ENCODE measurements around the gene LRRC8A.

The LRRC8A gene

DNA sequence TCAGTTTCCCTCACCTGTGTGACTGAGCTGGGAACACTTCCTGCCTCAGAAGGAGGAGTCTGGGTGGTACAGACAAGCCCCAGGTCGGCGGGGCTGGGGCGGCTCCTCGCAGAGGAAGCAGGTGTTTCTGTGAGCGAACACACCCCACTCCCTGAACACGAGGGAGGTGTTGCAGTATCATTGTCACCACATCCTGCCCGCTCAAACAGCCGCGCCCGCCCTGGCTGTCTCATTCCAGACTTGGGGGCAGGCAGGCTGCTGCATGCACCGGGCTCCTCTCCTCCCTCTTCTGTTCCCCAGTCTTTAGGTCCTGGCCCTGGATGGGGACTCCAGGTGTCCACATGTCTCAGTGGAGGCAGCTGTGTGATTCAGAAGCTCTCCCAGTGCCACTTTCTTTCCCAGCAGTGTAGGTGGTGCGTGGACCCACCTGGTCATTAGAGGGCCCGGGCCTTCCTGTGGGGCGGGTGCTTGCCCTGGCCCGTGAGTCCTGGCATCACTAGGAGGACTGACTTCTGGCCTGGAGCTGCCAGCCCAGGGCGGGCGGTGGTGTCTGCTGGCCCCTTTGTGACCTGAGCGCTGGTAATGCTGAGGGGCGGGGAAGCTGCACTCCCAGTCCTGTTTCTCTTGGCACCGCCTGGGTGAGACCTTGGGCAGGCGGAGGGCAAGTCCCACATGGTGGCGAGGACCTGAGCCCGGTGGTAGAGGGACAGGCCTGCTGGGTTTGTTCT lies 20.6 kb downstream of the LRRC8A start:
- DNase-seq = peak; percentile 46

DNA sequence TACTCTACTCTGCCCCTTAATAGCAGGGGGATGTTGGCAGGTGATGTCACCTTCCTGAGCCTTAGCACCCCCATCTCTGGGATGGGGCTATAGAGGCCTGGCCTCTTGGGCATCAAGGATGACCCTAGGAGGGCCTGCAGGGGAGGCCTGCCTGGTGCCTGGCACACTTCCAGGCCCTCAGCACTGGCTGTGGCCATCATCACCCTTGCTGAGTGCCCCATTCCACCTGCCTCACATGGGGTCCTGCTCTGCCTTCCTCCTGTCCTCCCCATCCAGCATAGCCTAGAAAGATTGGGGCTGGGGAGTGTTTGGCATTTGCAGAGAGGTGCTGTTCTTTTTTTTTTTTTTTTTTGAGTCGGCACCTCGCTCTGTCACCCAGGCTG lies 21.1 kb downstream of the LRRC8A start:
- no peak for DNase-seq

DNA sequence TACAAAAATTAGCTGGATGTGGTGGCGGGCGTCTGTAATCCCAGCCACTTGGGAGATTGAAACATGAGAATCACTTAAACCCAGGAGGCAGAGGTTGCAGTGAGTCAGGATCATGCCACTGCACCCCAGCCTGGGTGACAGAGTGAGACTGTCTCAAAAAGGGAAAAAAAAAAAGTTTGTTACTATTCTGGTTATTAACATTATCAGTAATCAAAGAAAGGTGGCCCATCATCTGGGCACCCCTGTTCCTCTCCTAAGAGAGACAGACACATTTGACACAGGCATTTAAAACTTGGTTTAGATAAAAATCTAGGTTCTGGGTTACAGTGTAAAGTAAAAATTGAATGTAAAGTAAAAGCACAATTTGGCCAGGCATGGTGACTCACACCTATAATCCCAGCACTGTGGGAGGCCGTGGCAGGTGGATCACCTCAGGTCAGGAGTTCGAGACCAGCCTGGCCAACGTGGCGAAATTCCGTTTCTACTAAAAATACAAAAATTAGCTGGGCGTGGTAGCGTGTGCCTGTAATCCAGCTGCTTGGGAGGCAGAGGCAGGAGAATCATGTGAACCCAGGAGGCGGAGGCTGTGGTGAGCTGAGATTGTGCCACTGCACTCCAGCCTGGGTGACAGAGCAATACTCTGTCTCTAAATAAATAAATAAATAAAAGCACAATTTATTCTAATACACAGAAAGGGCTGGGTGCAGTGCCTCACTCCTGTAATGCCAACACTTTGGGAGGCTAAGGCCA lies 22.1 kb downstream of the LRRC8A start:
- no peak for DNase-seq

DNA sequence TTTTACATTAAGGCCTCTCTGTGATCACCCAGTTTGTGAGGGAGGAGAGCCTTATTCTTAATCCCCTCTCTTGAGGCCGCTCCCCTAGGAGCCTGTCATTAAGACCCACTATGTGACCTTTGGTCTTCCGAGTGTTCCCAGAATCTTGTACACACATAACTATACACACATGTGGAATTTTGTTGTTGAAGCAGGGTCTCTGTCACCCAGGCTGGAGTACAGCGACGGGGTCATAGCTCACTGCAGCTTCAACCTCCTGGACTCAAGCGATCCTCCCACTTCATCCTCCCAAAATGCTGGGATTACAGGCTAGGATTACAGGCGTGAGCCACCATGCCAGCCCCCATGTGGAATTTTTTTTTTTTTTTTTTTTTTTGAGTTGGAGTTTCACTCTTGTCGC lies 24.0 kb downstream of the LRRC8A start:
- no peak for DNase-seq

DNA sequence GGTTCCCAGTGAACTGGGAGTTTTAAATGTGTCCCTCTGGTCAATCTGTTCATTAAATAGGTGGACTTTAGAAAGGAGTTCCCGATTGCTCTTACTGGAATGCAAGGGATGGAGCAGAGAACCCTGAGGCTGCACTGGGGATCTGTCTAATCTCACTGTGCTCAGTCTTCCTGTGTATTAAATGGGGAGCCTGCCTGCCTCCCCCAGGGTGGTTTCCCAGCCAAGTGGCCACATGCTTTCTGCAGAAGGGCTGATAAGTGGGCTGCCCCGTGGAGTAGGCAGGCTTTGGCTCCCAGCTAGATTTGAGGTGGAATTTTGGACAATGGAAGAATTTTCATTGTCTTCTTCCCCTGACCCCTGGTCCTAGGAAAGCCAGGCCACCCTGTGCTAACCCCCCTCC lies 24.8 kb downstream of the LRRC8A start:
- no peak for DNase-seq

DNA sequence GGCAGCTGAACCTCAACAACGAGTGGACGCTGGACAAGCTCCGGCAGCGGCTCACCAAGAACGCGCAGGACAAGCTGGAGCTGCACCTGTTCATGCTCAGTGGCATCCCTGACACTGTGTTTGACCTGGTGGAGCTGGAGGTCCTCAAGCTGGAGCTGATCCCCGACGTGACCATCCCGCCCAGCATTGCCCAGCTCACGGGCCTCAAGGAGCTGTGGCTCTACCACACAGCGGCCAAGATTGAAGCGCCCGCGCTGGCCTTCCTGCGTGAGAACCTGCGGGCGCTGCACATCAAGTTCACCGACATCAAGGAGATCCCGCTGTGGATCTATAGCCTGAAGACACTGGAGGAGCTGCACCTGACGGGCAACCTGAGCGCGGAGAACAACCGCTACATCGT lies 26.4 kb downstream of the LRRC8A start:
- no peak for DNase-seq

DNA sequence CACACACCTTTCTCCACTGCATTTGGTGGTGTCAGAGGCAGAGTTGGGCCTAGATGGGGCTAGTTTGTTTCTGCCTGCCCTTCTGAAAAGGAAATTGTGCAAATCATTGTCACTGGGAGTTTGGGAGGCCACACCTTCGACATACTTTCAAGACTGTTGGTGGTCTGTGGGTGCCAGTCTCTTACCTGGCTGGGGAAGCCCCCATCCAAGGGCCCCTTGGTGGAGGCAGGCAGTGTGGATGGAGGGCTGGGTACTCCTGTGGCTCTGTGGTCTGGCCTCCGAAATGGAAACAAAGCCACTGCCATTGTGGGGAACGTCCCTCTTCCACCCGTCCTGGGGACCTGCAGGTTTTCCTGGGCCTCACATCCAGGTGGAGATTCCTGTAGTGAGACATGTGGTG lies 27.9 kb downstream of the LRRC8A start:
- DNase-seq = no peak

DNA sequence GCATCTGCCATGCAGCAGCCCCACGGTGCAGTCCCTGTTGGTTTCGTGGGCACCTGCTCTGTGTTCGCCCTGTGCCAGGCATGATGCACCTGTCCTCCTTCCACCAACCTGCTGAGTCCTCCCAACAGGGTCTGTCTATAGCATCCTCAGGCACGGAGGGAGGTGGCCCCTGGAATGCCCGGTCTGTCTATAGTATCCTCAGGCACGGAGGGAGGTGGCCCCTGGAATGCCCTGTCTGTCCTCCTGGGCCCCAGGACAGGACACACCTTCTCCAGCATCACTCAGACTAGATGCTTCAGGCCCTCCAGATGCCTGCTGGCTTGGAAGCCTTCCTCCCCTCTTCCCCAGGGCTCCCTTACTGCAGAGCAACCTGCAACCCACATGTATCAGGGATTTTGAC lies 29.0 kb downstream of the LRRC8A start:
- DNase-seq = no peak

DNA sequence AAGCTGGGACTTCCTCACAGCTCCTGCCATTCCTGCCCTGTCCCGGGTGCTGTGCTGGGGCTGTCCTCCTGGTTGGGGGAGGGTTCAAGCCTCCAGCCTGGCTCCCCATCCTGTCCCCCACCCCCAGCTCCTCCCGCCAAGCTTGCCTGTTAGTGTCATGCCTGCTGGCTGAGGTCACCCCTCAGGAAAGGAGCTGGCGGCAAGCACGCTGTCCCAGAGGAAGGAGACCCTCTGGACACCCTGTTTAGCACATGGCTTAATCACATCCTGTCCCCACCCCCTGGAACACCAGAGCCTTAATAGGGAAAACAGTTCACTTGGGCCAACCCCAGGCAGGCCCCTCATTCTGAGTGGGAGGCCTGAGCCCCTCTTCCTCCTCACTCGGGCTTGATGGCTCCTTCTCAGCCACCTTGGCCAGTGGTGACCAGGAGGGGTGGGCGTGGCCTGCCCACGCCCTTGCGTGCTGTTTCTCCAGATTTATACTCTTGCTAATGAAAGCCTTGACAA lies 29.6 kb downstream of the LRRC8A start:
- no peak for DNase-seq

DNA sequence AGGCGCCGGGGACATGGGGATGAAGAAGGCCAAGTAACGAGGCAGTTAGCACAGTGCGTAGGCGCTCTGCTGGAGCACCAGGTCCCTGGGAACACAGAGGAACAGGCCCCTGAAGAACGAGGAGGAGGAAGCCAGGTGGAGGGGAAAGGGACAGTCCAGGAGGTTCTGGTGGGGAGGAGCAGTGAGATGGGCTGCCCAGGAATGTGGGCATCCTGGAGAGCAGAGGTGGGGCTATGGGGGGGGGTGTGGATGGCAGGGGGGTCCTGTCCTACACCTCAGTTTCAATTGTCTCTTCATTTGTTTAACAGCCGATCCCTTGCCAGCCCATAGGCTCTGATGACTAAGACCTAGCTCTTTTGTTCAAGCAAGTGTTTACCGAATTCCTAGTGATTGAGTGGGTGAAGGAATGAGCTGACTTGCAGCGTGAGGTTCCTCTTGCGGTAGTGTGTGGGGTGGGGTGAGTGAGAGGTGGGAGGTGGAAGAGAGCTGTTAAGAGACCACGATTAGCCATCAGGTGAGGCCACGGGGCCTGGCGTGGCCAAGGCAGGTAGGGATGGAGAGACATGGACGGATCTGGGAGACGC lies 30.4 kb downstream of the LRRC8A start:
- no peak for DNase-seq

DNA sequence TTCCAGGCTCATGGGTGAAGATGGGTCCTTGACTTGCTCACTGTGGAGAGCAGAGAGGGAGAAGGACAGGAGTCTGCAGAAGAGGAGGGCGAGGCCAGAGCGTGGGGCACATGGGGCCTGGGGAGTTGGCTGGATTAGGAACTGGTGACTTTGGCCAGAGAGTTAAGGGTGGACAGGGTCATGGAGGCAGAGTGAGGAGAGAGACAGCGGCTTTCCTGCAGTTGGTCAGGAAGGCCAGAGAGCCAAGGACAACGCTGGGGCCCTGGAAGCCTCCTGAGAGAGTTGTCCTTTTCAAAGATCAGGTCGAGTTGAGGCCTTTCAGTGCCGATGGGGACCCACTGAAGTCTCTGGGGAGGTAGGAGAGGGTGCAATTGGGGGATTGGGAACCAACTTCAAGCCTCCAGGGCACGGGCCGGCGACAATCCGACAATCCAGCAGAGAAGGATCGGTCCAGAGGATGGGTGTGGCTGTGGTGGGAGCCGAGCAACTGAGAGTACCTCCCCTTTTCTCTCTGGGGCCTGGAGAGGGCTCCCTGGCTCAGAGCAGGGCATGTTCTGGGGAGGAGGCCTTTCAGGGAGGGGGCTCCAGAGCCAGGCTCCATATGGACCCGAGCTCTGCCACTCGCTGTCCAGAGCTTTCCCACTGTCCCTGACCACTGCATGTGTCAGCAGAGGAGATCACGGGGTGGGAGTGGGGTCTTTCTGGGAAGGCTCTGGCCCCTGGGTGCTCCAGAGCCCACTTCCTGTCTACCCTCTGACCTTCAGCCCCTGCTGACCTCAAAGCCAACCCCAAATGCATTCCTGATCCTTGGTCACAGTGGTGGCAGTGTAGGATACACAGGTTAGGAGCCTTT lies 31.3 kb downstream of the LRRC8A start:
- DNase-seq = no peak

DNA sequence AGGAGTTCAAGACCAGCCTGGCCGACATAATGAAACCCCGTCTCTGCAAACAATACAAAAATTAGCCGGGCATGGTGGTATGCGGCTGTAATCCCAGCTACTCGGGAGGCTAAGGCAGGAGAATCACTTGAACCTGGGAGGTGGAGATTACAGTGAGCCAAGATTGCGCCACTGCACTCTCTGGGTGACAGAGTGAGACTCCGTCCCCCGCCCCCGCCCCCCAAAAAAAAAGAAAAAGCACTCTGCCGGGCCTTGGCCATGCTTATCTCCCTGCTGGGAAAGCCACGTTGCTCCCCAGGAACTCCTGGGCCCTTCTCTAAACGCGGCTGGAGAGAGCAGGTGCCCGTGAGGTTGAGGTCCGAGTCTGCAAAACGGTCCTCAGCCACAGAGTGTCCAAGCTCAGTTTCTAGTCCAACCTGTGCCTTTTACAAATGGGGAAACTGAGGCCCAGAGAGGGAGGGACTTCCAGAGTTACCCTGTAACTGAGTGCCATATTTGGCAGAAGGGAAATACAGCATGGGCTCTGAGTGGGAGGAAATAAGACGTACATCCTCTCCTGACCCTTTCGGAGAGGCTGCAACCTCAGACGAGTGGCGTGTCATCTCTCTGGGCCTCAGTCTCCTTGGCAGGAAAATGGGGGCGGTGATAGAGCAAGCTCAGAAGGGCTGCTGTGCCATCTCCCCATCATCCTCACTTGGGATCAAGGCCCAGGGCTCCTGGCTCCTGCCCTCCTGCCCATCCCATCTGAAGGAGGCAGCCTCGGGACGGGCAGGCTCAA lies 32.3 kb downstream of the LRRC8A start:
- DNase-seq = no peak

DNA sequence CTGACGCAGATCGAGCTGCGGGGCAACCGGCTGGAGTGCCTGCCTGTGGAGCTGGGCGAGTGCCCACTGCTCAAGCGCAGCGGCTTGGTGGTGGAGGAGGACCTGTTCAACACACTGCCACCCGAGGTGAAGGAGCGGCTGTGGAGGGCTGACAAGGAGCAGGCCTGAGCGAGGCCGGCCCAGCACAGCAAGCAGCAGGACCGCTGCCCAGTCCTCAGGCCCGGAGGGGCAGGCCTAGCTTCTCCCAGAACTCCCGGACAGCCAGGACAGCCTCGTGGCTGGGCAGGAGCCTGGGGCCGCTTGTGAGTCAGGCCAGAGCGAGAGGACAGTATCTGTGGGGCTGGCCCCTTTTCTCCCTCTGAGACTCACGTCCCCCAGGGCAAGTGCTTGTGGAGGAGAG lies 34.3 kb downstream of the LRRC8A start:
- DNase-seq = no peak

DNA sequence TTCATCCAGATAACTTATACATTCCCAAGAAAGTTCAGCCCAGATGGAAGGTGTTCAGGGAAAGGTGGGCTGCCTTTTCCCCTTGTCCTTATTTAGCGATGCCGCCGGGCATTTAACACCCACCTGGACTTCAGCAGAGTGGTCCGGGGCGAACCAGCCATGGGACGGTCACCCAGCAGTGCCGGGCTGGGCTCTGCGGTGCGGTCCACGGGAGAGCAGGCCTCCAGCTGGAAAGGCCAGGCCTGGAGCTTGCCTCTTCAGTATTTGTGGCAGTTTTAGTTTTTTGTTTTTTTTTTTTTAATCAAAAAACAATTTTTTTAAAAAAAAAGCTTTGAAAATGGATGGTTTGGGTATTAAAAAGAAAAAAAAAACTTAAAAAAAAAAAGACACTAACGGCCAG lies 34.8 kb downstream of the LRRC8A start:
- no peak for DNase-seq

DNA sequence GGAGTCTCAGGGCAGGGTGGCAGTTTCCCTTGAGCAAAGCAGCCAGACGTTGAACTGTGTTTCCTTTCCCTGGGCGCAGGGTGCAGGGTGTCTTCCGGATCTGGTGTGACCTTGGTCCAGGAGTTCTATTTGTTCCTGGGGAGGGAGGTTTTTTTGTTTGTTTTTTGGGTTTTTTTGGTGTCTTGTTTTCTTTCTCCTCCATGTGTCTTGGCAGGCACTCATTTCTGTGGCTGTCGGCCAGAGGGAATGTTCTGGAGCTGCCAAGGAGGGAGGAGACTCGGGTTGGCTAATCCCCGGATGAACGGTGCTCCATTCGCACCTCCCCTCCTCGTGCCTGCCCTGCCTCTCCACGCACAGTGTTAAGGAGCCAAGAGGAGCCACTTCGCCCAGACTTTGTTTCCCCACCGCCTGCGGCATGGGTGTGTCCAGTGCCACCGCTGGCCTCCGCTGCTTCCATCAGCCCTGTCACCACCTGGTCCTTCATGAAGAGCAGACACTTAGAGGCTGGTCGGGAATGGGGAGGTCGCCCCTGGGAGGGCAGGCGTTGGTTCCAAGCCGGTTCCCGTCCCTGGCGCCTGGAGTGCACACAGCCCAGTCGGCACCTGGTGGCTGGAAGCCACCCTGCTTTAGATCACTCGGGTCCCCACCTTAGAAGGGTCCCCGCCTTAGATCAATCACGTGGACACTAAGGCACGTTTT lies 35.4 kb downstream of the LRRC8A start:
- DNase-seq = no peak

DNA sequence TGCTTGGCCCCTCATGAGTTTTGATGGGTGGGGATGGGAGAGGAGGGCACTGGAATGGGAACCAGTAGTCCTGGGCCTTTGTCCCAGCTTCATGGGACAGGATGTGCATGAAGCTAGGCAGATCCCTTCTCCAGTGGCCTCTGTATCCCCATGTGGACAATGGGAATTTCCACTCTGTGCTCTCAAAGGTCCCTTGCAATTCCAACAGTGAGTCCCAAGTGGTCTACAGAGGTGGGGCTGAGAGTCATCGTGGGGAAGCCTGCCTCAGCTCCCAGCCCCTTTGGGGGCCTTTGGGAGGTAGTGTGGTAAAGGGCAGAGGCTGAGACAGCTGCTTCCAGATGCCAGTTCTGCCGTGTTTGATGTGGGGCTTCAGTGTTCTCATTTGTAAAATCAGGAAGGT lies 37.0 kb downstream of the LRRC8A start:
- no peak for DNase-seq

DNA sequence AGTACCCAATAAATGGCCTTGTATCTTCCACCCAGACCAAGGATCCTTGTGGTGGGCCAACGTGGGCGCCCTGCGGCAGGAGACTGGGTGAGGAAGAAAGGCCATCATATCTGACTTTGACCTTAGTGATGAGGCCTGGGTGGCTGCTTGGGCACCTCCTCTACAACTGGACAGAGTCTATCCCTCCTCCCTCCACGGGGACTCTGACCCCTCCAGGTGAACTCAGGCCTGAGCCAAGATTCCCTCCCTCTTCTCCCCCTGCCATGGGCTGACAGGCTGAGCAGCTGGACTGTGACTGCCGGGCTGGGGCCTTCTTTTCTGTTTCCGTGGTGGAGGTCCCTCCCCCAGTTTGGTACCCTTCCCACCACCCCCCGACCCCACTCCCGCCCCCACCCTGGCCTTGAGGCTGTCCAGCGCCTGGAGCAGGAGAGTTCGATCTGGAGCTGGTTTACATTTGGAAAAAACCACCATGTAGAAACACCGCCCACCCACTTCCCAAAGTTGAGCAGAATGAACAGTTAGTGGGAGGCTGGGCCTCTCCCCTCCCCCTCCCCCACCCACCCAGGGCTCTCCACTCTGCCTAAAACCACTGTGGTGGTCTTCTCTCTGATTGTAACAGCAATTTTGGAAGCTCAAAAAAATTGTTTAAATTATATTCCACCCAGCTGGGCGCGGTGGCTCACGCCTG lies 37.6 kb downstream of the LRRC8A start:
- no peak for DNase-seq

DNA sequence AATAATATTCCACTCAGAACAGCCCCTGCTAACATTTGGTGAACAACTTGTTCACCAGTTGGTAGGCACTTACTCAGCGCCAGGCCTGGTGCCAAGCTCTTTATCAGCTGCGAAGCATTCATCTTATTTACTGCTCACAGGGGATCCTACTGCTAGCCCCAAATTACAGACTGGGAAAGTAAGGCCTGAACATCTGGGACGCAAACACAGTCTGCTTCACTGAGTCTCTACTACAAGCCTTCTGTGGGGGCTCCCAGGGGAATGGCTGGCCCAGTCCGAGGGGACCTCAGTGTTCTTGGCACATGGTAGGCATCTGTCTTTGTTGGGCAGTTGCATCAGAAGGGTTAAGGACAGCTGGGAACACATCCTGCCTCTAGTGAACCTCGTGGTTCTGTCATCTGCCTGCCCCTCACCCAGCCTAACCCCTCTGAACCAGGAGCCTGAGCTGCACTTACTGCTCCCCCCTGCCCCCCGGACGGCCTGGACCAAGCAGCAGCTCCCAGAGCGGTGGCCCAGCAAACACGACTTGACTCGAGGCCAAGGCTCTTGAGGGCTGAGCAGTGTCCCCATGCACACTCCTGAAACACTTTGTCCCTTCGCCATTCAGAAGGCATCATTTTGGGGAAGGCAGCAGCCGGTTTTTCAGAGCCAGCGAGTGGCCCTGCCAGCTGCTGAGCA lies 38.6 kb downstream of the LRRC8A start, which contains the start of gene PHYHD1:
TSS of gene PHYHD1 (plus strand) at position 602 of the 678 bp plus-strand sequence. CDS start 1,342 bp downstream, outside the sequence.
- no peak for DNase-seq

DNA sequence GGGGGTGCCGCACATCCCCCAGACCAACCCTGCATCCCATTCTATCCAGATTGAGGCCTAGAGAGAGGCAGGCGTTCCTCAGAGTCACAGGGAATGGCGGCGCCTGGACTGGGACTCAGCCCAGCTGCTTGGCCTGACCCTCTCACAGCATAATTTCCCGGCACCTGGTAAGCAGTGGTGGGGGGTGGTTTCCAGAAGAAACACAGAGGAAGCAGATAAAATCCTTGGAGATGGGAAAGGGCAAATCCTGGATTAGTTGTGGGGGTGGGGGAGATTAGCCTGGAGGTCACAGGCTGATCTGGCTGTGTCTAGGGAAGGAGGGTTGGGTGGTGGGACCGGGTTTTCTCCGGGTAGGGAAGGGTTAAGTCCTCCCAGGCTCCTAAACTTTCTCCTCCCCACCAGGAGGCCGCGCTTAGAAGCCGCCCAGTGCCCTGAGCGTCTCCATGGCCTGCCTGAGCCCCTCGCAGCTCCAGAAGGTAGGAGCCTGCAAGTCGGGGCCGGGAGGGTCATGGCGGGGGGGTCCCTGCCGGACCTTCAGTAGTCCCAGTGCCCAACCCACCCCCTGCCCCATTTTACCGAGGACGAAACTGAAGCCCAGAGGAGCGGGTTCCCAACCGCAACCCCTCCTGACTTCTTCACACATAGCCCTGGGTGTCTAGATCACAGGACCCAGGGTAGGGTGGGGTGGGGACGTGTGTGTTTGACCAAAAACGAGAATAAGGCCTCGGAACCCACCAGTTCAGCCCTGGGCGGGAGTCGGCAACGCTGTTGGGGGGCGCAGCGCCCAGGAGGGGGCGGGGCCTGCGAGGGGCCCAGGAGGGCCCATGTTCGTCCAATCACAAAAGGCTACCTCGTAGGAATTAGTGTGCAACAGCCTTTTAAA lies 40.2 kb downstream of the LRRC8A start:
- no peak for DNase-seq
